ENCODE measurements around the gene ZC3H13. TPM values are rescaled to one million over a fixed set of nuclear protein-coding genes. Genes with fewer than 3 reads are reported as not detected.

Gene ZC3H13
- total RNA-seq, 3 donors from 2014 or later (not counting 1 experiment from before 2014, with no cell fraction given), result 54.3 to 75.3 (median 65.8) TPM

DNA sequence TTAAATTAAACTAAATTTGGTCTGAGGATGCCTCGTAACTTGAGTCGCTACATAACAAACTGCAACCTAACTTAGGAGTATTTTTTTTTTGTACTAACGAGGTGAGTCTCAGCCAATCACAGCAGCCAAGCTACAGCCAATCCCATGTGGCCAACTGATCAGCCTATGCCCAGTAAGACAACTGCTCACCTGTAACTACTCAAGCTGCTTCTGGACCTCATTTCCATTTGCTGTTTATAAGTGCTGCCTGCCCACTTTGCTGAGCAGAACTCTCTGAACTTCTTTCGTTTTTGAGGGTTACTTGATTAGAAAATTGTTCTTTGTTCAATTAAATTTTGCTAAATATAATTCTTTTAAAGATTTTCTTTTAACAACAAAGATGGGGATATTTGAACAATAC, 48.5 kb upstream of the ZC3H13 start:
- intact Hi-C loops (cut with micrococcal nuclease), result no loop called here
- H3K27me3 ChIP-seq (ENCODE audit: control insufficient read depth, insufficient read depth, low read length), result no peaks in the 10 kb centered on the region
- Mint-ChIP-seq H3K4me3 (no peak overlapping the region), H3K27ac (no peak overlapping the region), H3K4me1 (no peaks in the 10 kb centered on the region), H3K9me3 (no peaks in the 10 kb centered on the region), H3K27me3 (ENCODE audit: low read depth in 2 of 2) (peaks cover 7 to 15% of the 10 kb centered on the region in 2 donors), H3K36me3 (no peaks in the 10 kb centered on the region)
- no peak overlapping the region for H3K27ac ChIP-seq (ENCODE audit: low read length)
- H3K9me3 ChIP-seq (ENCODE audit: control insufficient read depth, insufficient read depth, low read length), result no peaks in the 10 kb centered on the region
- H3K4me3 ChIP-seq (ENCODE audit: low read length), result no peak overlapping the region
- H3K36me3 ChIP-seq (ENCODE audit: control insufficient read depth, insufficient read depth, low read length), result no peaks in the 10 kb centered on the region
- ATAC-seq (no peak), DNase-seq (no peak)
- TF ChIP-seq, protein P1, sequence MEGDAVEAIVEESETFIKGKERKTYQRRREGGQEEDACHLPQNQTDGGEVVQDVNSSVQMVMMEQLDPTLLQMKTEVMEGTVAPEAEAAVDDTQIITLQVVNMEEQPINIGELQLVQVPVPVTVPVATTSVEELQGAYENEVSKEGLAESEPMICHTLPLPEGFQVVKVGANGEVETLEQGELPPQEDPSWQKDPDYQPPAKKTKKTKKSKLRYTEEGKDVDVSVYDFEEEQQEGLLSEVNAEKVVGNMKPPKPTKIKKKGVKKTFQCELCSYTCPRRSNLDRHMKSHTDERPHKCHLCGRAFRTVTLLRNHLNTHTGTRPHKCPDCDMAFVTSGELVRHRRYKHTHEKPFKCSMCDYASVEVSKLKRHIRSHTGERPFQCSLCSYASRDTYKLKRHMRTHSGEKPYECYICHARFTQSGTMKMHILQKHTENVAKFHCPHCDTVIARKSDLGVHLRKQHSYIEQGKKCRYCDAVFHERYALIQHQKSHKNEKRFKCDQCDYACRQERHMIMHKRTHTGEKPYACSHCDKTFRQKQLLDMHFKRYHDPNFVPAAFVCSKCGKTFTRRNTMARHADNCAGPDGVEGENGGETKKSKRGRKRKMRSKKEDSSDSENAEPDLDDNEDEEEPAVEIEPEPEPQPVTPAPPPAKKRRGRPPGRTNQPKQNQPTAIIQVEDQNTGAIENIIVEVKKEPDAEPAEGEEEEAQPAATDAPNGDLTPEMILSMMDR (IDR thresholded peaks at IDR 0.05), result no peak
- no peaks in the 10 kb centered on the region for H3K4me1 ChIP-seq (ENCODE audit: control insufficient read depth, insufficient read depth, low read length)
- WGBS (ENCODE audit: insufficient coverage), result 96% methylated on average over 3 of the region's 4 CpGs

DNA sequence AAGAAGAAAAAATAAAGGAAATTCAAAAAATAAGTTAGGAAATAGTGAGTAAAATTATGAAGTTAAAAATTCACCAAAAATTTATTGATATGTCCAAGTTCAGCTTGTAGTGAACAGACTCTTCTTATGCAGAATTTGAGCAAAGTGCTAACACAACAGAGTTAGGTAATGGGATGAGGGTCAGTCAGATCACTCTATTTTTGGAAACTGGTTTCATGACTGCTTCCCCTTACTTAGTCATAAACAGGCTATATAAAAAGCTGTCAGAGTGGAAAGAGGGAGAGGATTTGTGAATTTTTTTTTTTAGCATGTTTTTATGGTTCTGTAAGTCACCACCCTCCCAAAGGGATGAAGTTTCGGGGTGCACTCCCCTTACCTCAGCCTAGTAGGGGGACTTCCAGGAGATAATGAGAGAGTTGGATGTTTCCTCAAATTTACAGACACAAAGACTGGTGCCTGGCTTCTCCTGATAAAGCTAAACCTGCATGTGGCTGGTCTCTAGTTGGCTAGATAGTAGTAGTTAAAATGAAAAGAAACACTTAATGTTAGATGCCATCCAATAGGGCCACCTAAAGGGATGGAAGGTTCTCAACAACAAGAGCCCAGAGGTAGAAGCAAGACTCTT, 47.8 kb upstream of the ZC3H13 start:
- H3K9me3 ChIP-seq (ENCODE audit: control insufficient read depth, insufficient read depth, low read length), result no peaks in the 10 kb centered on the region
- H3K4me1 ChIP-seq (ENCODE audit: control insufficient read depth, insufficient read depth, low read length), result no peaks in the 10 kb centered on the region
- no peak overlapping the region for H3K4me3 ChIP-seq (ENCODE audit: low read length)
- peaks cover 7 to 17% of the 10 kb centered on the region in 2 donors for H3K27me3 Mint-ChIP-seq (ENCODE audit: low read depth in 2 of 2)
- no peak overlapping the region for H3K27ac Mint-ChIP-seq
- DNase-seq (no peak), ATAC-seq (no peak)
- H3K4me3 Mint-ChIP-seq, result no peak overlapping the region
- TF ChIP-seq, protein P1 (IDR thresholded peaks at IDR 0.05), result no peak
- no peaks in the 10 kb centered on the region for H3K36me3 ChIP-seq (ENCODE audit: control insufficient read depth, insufficient read depth, low read length)
- no peaks in the 10 kb centered on the region for H3K27me3 ChIP-seq (ENCODE audit: control insufficient read depth, insufficient read depth, low read length)
- H3K36me3 Mint-ChIP-seq, result no peaks in the 10 kb centered on the region
- WGBS (ENCODE audit: insufficient coverage), result no CpG with 5 or more reads among the region's 1 CpG
- intact Hi-C loops (cut with micrococcal nuclease), result no loop called here
- no peaks in the 10 kb centered on the region for H3K4me1 Mint-ChIP-seq
- no peaks in the 10 kb centered on the region for H3K9me3 Mint-ChIP-seq
- H3K27ac ChIP-seq (ENCODE audit: low read length), result no peak overlapping the region

DNA sequence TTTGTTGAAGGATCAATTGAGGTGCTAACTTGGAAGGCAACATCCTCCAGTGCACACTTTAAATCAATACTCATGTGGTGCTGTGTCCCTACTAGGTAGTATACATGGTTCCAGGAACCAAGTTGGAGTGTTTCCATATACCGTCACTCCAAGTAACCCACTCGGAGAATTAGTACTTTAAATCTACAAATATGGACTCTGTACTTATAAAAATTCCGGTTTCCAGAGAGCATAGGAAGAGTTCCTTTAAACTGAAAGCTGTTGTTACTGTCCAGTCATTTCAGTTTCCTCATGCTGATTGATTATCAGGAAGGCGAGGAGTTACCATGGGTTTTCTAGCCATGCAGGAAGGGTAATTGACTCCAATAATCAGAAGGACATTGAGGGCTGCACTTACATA, 45.1 kb upstream of the ZC3H13 start:
- H3K9me3 Mint-ChIP-seq, result no peaks in the 10 kb centered on the region
- H3K27ac ChIP-seq (ENCODE audit: low read length), result no peak overlapping the region
- intact Hi-C loops (cut with micrococcal nuclease), result no loop called here
- no peak overlapping the region for H3K27ac Mint-ChIP-seq
- H3K4me3 ChIP-seq (ENCODE audit: low read length), result no peak overlapping the region
- H3K4me1 ChIP-seq (ENCODE audit: control insufficient read depth, insufficient read depth, low read length), result no peaks in the 10 kb centered on the region
- H3K36me3 ChIP-seq (ENCODE audit: control insufficient read depth, insufficient read depth, low read length), result no peaks in the 10 kb centered on the region
- no peaks in the 10 kb centered on the region for H3K4me1 Mint-ChIP-seq
- TF ChIP-seq, protein P1 (IDR thresholded peaks at IDR 0.05), result no peak
- no peaks in the 10 kb centered on the region for H3K9me3 ChIP-seq (ENCODE audit: control insufficient read depth, insufficient read depth, low read length)
- 82% methylated on average over 2 of the region's 4 CpGs for WGBS (ENCODE audit: insufficient coverage)
- peaks cover 7 to 27% of the 10 kb centered on the region in 2 donors for H3K27me3 Mint-ChIP-seq (ENCODE audit: low read depth in 2 of 2)
- no peak for DNase-seq
- no peak for ATAC-seq
- H3K36me3 Mint-ChIP-seq, result no peaks in the 10 kb centered on the region
- no peaks in the 10 kb centered on the region for H3K27me3 ChIP-seq (ENCODE audit: control insufficient read depth, insufficient read depth, low read length)
- no peak overlapping the region for H3K4me3 Mint-ChIP-seq

- Mint-ChIP-seq H3K4me1 (no peaks in the 10 kb centered on the region), H3K9me3 (no peaks in the 10 kb centered on the region), H3K27ac (no peak overlapping the region), H3K36me3 (no peaks in the 10 kb centered on the region), H3K4me3 (no peak overlapping the region), H3K27me3 (ENCODE audit: low read depth in 2 of 2) (peaks cover 10 to 32% of the 10 kb centered on the region in 2 donors)
- H3K27me3 ChIP-seq (ENCODE audit: control insufficient read depth, insufficient read depth, low read length), result no peaks in the 10 kb centered on the region
- no peak for DNase-seq
- no peaks in the 10 kb centered on the region for H3K9me3 ChIP-seq (ENCODE audit: control insufficient read depth, insufficient read depth, low read length)
- TF ChIP-seq, protein P1 (IDR thresholded peaks at IDR 0.05), result no peak
- intact Hi-C loops (cut with micrococcal nuclease), result no loop called here
- ATAC-seq, result no peak
- no peaks in the 10 kb centered on the region for H3K36me3 ChIP-seq (ENCODE audit: control insufficient read depth, insufficient read depth, low read length)
- no peaks in the 10 kb centered on the region for H3K4me1 ChIP-seq (ENCODE audit: control insufficient read depth, insufficient read depth, low read length)
- no peak overlapping the region for H3K27ac ChIP-seq (ENCODE audit: low read length)
- WGBS (ENCODE audit: insufficient coverage), result 94% methylated on average over 3 of the region's 3 CpGs
- H3K4me3 ChIP-seq (ENCODE audit: low read length), result no peak overlapping the region
Measured at GRCh38 chr13:46097015-46097414, 44.5 kb upstream of the ZC3H13 start.
